Measurements from ENCODE around the gene ETNK2.

ETNK2 gene

DNA sequence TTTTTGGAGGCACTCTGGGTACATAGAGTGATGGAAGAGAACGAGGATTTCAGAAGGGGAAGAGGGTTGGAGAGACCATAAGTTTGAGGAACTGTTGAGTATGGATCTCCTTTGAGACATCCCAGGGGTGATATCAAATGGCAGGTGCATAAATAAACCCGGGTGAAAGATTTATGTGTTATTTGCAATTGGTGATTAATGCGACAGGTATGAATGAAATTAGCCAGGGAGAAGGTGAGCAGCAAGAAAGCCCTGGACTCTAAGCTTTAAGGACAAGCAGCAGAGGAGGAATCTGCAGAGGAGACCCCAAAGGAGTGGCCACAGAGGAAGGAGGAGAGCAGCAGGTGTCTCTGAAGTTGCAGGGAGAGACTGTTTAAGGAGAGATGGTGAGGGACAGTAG is 23.1 kb upstream of the ETNK2 start:
- DNase-seq = no peak

DNA sequence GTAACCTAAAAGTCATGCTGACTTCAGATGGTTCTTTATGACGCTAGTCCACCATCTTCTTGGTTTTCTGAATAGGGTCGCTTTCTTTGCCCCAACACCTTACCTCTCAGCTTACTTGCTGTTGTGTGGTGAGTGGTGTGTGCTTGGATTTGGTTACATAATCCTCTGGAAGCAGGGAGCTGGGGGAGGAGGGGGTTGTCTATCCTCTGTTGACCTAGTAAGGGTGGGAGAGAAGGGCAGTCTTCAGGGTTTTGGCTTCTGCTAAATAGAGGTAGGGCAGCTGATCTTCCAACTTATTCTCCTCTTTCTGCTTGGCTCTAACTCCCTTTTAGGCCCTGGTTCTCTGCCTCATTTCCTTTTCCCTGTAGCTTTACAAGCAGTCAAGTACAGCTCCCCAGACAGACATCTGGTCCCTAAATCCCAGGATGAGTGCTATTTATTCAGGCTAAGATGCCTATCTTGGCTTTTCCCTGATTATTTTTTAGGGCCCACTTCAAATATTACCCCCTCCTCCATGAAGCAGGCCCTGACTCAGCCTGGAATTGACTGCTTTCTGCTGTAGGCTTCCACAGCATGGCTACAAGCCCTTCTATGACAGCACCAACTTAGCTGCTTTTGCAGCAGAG is 20.7 kb upstream of the ETNK2 start:
- DNase-seq = no peak

DNA sequence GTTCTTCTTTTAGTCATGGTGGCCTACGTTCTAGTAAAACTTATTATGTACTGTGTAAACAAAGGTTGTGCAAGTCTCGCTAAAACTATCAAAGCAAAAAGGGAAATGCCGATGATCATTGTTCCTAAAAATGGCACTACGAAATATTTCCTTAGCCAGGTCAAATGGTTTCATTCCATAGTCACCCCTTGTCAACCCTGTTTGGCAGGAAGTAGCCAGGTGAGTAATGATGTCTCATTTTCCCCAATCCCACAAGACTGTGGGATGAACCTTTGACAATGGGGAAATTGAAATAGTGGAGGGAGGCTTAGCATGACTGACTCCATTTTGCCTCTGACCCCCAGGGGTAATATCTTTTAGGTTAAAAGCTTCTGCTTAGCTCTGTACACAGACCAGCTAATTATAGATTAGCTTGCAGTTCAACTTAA is 19.9 kb upstream of the ETNK2 start:
- DNase-seq = no peak

DNA sequence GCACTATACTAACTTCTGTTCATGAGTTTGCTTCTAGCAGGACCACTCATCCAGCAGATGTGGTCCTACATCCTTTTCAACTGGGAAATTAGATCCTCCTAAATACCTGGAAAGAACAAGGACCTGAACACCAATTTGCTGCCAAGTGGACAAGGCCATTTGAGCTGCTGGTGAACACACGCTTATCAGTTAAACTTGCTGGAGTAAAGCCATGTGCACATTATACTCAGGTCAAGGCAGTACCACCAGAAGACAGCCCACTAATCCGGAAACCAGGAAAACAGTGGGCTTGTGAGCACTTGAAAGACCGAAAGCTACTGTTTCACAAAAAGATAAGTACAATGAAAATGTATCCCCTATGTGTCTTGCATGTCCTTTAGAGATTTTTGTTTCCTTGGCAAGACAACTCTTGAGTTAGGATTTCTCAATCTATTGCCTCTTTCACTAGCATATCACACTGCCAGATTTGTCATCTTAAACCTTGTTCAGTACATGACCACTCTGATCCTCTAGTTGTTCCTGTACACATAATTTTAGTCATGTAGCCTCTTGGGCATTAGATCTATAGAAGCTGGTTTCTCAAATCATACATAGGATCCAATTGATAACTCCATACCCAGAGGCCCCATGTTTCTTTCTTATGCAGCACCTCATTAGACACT is 18.8 kb upstream of the ETNK2 start:
- no peak for DNase-seq

DNA sequence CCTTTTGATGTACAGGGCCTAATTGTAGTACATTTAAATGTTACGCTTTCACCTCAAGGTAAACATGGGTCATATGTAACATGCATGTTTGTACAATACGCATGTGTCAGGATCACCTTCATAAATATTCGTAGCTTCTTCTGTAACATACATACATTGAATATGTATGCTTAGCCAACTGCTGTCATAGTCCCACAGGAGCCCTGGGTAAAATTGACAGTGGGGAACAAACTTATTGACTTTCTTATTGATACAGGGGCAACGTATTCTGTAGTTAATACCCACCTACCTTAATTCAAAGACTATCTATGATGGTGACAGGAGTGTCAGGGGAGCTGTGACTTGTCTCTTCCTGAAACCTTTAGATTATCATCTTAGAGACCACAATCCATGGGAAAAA is 18.0 kb upstream of the ETNK2 start:
- DNase-seq = no peak

DNA sequence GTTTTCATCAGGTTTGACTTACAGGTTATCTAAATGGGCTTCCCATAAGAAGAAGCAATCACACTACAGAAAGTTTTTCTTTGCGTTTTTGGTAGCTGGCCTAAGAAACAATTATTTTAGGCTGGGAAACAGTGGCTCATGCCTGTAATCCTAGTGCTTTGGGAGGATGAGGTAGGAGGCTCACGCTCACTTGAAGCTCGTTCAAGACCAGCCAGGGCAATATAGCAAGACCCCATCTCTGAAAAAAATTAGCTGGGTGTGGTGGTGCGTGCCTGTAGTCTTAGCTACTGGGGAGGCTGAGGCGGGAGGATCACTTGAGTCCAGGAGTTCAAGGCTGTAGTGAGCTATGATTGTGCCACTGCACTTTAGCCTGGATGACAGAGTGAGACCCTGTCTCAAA is 15.9 kb upstream of the ETNK2 start:
- DNase-seq = no peak

DNA sequence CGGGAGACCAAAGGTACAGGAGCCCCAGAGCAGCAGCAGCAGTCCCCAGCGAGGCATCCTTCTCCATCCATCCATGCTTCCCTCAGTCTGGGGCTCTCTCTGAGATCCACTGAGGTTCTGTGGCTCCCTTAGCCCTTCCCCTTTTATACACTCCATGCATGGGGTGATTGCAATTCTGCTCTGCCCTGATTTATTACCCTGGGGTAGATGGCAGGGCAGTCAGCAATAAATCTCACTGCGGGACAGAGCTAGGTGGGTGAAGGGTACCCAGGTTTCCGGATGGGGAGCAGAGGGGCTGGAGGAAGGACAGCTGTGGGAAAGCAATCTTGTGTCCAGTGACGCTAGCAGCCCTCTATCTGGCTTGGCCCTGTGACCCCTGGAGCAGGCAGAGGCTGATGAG is 14.4 kb upstream of the ETNK2 start, which contains the start of gene REN:
Gene REN (minus strand): TSS at position 119 of the 400 bp plus-strand sequence. CDS start 44 bp downstream, at position 75.
- no peak for DNase-seq

DNA sequence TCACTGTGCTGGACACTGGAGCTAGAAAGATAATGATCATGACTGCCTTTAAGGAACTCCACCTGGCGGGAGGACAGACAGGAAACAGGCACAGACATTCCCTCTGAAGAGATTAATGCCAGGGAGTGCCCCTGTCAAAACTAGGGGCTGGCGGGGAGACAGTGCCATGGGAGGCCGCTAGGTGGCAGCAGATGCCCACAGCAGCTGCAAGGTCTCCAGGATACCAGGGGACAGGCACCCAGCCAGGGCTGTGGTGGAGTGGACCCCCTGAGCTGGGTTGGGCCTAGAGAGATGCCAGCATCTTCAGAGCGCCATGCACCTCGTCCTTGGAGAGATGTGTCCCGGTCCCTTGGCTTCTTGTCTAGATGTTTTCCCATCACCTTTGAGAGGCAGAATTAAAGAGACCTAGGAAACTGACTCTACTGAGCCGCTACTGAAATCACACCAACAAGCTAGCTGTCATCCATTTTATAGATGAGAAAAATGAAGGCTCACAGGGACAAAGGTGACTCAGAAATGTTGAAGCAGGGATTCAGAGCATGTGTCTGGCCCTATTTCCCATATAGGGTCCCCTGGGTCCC is 10.7 kb upstream of the ETNK2 start:
- DNase-seq = peak; percentile 77

DNA sequence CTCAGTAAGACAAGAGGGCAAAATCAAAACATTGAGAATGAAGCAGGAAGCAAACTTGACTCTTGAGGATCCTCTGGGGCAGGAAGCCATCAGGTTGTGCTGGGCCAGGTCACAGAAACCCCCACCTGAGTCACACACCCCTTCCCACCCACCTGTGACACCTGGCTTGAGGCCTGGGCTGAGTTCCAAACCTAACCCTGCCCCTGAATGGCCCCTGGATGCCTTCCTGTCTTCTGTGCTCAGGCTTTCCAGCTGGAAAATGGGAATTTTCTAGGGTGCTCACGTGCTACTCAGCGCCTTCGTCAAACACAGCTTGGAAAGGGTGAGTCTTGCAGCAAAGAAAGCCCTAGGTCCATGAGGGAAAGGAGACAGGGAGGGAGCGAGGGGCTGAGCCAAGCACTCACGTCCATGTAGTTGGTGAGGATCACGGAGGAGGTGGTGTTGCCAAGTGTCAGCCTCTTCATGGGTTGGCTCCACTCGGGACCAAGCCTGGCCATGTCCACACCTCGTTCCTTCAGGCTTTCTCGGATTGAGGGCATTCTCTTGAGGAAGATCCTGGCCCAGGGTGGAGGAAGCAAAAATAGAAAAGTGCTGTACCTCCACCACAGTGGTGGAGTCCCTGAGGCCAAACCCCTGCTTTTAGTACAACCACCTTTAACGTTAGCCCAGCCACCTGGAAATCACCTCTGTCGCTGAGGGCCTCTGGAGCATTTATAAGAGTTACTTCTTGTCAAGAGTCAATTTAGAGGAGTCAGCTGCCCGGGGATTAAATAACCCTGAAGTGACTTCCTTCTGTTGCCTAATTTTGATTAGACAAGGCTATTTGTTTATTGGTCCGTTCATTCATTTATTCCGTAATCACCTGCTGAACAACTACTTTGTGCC is 10.0 kb upstream of the ETNK2 start:
- no peak for DNase-seq

DNA sequence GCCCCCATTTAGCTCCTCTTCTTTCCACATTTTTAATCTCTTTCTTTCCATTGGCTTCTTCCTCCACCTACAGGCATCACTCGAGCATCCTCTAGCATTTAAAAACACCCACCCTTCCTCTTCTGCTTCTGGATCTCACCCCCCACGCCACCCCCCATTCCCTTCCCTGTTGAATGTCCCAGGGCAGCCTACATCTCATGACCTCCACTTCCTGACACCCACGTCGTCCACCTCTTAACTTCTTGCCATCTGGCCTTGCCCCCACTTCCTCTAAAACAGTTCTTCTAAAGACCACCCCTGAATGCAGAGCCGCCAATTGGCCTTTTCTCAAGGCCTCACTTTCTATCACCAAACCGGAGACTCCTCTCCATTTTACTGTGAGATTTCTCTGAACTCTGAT is 6.1 kb upstream of the ETNK2 start:
- no peak for DNase-seq

DNA sequence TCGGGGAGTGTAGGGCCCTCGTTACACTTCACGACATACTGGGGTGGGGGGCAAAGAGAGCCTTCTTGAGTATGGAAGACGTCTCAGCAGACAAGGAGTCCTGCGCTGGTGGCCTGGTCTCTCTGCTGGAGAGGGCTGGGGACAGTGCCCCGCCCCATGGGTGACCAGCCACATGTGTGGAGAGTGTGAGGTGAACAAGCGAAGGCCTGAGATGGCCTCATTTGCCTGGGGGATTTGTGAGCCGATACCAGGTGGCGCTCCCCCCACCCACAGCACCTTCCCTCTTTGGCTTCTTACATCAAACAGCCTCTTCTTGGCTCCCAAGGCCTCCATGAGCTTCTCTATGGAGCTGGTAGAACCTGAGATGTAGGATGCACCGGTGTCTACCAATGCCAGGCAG is 4.0 kb upstream of the ETNK2 start:
- DNase-seq = no peak

DNA sequence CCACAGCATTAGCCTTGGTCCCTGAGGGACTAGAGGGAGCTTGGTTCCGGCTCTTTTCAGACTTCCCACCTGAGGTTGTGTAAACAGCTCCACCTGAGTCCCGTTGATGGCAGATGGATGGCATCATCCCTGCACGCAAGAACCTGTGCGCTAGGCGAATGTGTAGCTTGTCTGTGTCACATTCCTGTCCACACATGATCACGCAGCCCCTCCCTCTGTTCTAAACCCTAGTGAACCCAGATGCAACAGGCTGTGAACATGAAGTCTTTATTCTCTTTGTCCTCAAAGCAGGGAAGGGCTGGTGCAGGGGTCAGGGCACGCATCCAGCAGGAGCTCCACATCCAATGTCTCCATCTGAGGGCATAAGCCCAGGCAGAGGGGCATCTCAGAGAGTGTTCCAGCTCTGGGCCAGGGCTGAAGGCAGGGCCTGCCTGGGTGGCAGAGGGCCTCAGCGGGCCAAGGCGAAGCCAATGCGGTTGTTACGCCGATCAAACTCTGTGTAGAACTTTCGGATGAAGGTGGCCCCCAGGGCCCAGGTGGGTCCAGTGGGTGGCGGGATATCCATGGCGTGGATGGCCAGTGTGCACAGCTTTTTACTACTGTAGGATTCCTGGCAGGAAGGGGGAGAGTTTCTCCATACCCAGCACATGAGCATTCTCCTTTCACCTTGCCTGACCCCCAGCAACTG is 2.9 kb upstream of the ETNK2 start:
- DNase-seq = no peak

DNA sequence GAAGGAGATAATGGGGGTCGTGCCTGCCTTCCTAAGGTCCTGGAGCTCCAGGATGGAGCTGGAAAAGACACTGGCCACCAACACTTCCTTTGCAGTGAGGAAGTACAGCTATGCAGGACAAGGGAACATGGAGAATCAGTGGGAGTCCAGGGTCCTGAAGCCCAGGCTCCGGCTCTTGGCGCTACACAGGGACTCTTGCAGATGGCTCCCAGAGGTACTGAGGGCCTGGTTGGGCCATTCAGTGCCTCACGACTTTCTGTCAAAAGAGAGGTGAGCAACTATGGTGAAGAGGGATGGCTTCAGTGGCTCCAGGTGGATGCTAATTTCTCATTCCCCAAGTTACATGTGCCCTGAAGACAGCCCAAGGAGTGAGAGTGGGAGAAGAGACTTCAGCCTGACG is 1.8 kb upstream of the ETNK2 start:
- no peak for DNase-seq

DNA sequence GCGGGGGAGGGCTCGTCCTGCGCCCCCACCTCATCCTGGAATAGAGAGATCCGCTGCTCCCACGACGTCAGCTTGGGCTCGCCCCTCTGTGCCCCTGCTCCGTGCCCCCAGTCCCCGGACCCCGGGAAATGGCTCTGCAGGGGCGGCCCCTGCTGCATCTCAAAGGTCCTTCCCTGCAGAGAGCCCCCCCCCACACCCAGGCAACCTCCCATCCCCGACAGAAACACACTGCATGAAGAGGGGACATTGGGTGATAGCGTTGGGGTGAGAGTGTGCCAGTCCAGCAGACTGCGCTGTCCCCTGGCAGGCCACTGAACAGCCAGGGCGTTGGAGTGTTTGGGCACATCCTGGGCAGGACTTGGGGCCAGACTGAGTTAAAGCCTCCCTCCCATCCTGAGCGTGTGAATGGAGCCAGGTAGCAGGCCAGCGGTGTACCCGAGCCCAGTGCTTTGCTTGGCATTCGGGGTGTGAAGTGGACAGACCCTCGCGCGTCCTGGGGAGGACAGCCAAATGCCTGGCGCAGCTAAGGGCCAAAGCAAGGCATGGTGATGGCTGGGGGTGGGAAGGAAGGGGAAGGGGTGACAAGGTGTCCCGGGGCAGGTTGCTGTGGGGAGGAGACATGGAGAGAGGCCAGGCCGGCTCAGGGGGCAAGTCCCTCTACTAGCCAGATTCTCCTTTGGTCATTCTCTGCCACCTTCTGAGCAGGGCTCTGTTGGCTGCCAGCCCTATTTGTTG is 633 bp upstream of the ETNK2 start:
- DNase-seq = no peak

DNA sequence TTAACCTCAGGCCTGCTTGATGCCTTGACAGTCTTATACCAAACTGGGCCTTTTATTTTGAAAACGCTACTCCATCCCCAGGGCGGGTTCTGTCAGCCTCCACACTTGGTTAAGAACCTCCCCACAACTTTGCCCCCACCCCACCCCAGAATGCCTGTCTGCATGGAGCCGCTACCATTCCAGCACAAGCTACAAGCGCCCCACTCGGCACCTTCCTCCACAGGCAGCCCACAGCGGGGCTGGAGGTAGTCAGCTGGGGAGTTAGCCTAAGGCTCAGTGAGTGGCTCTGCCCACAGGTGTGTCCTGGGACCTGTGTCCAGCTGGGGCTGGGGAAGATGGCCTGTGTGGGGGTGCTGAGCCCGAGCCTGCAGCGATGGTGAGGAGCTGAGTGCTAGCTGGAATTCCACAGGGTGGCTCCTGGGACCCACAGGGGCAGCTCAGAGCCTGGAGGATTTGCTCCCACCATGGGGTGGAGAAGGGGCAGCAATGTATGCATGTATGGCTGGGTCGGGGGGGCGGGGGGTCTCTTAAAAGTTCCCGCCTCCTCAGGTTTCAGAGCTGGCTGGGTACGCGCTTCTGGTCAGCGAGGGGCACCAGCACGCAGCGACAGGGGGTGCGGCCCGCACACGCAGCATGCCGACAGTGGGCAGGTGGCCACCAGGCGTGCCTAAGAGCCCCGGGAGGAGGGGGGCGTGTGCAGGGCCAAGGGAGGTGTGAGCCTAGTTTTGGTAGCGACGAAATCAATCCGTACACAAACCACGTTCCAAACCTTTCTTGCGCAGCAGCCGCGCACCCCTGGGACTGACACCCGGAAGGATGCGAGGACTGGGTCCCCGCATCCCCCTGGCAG is 917 bp downstream of the ETNK2 start:
- no peak for DNase-seq

DNA sequence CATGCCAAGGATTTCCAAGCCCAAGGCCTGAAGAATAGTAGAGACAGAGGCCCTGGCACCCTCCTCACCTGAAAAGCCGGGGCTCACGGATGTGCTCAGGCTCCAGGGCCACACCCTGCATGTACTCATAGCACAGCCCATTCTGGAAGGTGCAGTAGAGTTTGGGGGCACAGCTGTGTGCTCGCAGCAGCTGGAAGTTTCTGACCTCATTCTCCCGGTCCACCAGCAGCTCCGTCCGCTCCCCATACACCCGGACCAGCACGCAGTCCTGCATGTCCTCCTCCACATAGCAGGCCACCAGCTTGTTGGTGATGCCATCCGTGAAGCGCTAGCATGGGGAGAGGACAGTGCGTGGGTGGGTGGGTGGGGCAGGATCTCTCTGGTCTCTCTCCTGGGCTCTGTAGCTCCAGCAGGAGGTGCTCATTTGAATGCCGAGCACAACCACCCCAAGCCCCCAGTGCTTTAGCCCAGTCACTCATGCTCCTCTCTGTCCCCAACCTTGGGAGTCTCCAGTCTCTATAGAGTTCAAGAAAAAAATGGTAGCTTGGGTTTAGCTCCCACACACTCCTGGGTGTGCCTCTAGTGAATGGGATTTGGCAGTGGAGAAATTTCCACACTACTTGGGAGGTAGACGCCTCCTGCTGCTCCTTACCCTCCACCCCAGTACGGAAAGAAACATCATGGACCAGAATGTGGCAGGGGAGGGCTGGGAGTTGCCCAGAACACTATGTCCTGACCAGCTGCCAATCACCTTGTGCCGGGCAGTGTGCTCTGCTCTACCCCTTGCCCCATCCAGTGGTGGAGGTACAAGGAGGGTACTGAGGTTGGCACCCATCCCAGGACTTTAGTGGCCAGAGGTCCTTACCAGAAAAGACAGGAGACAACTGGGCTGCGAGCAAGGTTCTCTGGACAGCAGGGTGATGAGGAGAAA is 1.9 kb downstream of the ETNK2 start:
- DNase-seq = no peak

DNA sequence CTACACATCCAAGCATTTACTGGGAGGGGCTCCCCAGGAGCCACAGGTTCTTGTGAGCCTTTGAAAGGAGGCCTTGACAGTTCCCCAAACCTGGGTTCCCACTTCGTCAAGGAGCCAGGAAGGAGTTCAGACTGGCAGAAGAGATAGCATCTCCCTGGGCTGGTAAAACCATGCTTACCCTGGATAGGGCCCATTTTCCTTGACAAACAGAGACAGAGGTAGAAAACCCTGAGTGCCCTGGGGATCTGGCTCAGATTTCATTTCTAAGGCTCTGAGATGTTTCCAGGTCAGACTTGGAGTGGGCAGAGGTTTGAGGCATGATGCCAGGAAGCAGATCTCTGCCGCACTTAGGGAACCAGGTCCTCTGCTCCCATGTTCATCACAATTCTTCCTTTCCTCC is 2.7 kb downstream of the ETNK2 start:
- no peak for DNase-seq

DNA sequence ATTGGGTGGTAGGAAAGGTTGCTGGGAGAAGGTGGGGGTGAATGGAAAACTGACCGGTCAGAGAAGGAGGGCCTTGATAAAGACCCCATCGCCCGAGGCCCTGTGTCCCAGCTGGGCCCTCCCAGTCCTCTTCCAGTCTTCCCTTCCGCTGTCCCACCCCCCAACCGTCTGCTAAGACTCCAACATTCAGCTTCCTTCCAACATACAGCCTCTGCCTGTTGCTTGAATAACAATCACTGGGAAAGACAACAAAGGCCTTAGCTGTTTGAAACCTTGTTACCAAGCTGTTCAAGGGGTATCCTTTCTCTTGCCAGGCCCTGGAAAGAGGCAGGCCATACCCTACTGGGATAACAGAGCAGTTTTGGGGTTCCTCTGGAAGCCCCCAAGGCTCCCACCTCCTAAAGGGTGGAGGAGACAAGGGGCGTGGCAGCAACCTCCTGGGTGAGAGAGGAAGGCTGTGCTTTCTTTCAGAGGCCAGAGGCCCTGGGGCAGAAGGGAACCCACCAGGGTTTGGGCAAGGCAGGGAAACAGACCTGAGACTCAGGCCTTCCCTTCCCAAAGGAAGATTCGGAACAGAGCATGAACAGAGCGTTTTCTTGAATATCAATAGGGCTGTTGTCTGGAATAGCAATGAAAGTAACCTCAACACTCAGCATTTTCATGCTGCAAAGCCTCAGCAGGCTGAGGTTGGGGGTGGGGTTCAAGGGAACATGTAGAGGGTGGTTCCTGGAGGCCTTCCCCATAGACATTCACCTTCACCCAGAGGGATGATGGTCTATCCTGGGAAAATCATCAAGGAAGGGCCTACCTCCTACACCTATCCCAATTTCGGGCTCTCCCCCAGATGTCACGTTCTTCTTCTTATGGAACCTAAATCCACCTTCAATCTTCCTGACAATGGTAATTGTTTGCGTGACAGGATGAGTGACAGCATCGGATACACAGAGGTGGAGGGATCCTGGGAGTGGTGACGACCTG is 4.1 kb downstream of the ETNK2 start:
- no peak for DNase-seq

DNA sequence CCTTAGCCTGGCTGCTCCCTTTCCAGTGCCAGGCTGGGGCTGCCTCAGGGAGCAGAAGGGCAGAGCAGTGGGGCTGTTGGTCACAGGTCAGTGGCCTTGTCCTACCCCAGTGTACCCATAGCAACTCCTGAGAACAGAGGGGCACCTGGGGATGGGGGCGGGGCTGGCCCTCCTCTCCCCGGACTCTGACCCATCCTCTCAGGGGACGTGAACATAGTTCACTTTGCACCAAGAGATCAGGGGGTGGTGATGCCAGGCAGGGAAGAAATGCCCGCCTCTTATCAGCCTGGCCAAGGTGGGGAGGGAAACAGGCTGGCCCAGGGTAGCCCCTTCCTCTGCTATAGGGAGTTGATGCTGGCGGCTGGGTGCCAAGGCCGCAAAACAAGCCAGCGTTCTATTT is 4.9 kb downstream of the ETNK2 start:
- DNase-seq = no peak

All from NCI-H1694 (cell line).